Measurements from ENCODE around the gene NRP2.

The NRP2 gene

DNA sequence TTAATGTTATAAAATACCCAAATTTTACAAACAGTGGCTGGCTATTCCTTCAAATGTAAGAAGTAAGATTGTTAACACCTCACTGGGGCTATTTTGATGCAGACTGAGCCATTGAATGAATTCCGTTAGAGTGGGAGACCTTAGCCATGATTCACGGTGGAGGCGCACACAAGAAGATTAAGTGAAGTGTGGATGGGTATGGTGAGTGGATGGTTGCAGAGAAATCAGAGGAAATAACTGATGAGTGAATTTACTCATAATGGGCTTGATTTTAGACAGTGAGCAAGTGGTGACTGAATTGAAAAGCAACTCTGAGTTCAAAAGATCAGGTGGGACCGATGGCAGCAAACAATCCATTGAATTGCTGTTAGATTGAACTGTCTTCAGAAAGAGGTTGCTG lies 75.0 kb downstream of the NRP2 start:
- no peak for DNase-seq

DNA sequence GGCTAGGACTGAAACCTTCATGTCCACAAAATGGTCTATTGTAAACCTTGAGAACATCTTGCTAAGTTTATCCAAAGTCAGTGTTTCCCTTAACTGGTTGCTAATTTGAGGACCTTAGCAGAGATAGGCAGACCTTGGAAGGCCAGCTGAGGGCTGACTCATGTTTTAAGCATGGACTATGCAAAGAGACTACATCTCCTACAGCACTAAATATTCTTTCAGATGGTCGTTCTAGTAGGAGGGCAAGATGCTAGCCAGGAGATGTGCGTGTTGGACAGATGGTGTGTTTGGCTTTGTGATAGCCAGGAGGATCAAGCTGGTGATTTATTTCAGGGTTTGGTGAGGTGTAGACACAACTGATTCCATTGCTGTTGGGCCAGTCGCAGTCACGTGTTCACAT lies 75.8 kb downstream of the NRP2 start:
- no peak for DNase-seq

DNA sequence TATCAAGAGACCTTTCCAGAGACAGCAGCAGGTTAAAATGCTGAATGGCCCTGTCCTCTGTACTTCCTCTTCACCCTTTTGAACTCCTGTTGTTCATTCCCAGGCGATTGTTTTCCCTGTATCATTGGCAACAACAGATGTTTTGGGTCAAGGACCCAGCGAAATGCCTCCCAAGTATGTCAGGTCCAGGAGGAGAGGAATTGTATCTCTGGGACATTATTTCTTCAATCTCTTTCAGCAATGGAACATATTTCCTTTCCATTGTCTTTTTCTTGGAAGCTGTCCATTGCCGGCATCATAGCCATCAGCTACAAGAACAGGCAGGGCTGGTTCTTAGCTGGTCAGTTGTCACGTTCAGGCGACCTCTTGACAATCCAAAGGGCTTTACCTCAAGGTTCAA lies 76.2 kb downstream of the NRP2 start:
- peak; percentile 51 for DNase-seq

DNA sequence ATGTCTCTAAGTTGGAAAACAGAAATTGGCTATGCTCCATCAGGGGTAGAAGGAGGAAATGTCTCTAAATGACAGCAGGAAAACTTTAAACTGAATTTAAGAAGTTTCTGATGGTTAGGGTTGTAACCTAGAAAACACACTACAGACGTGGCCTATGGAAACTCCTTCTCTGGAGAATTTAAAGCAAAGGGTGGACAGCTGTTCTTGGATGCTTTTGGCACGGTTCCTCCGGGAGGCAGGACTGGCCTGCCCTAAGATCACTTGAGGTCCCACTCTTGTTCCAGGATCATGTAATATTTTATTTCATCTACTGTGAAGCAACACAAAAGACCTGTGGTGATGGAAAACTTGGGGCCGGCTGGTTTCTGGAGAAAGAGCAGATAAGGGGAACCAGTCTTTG lies 77.0 kb downstream of the NRP2 start:
- DNase-seq = no peak

DNA sequence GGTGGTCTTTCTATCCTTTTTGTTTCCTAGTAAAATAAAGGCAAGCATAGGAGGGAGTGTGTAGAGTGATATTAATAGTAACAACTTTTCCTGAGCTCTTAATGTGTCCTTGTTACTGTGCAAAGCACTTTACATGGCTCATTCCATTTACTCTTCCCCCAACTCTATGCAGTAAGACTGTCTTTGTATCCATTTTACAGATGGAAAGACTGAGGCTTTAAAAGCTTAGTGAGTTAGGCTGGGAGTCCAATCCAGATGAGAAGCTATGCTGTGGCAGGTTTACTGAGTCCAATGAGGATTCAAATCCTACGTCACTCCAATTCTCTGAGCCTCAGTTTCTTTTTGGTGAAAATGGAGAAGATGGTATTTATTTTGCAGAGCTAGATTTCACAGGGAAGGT lies 77.4 kb downstream of the NRP2 start:
- no peak for DNase-seq

DNA sequence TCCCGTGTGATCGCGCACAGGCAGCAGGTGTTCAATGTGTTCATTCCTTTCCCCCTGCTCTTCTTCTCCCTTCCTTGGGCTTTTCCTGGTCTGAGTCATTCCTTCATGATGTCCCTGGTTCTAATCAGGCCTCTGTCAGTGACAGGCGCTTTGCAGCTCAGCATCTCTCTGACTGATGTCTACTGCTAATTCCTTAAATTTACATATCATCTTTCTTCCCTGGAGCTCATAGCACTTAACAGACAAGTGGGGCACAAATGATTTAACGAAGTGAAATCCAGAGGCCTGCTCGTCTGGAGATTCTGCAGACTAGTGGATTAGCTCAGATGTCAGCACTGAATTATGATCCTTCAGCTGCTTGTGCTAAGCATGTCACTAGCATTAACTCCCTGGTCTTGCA lies 77.9 kb downstream of the NRP2 start:
- DNase-seq = no peak

DNA sequence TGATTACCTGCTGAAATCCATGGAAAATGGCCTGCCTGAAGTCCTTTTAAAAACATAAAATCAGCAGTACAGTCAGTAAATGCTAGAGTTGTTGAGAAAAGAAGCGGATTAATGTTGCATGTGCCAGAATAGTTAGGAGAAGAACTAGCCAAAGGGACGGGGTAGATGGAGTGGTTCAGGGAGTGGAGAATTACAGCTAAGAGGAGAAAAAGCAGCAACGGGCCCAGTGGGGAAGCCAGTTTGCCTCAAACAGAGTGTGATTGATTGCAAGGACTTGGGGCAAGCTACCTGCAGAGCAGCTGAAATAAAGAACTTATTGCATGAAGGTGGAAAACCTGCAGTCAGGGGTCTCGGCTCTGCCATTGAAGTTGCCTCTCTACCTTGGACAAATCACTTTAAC lies 79.1 kb downstream of the NRP2 start:
- DNase-seq = no peak

DNA sequence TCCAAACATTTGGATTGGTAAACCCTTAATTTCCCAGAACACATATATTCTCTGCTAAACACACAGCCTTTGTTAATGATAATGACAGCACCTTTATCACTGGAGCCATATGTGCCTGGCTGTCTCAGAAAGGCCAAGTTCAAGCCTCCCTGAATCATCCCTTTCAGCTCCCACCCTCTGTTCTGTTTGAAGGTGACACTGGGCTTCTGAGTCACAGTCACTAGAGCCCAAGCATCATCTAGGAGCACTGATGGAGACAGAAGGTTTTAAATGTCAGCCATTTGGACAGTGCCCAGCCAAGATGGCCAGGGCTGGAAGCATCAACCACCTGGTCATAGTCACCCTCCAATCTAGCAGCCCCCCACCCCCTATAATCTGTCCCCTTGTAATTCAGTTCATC lies 80.6 kb downstream of the NRP2 start:
- no peak for DNase-seq

DNA sequence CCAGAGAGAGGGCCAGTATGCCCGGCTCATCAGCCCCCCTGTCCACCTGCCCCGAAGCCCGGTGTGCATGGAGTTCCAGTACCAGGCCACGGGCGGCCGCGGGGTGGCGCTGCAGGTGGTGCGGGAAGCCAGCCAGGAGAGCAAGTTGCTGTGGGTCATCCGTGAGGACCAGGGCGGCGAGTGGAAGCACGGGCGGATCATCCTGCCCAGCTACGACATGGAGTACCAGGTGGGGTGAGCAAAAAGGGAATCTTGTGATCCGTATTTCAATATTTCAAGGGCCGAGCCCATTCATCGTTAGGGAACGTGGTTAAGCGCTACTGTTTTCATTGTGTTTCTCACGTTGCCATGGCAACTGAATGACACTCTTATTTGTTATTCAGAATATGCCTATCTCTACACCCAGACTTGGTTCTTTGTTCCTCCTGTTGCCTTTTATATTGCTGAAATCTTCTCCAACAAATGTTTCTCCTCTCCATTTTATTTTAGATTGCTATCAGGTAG lies 81.5 kb downstream of the NRP2 start:
- peak; percentile 72 for DNase-seq

DNA sequence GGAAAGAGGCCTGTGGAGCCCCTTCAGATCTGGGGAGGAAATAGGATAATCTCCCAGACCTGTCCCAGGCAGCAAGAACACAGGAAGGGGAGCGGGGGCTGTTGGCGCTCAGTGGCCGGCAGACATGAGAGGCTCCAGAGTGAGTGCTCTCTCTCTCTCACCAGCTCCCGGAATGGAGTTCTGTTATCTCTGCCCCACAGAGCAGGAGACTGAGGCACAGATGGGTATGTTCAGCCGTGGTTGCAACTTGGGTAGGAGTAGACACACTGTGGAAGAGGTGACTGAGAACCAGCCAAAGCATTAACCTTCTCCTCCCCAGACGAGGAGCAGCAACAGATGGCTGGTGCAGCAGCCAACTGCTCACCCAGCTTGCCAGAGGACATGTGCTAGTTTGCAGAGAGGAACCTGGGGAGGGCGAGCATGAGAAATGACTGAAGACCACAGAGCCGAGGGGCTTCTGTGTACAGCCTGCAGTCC lies 82.0 kb downstream of the NRP2 start:
- no peak for DNase-seq

DNA sequence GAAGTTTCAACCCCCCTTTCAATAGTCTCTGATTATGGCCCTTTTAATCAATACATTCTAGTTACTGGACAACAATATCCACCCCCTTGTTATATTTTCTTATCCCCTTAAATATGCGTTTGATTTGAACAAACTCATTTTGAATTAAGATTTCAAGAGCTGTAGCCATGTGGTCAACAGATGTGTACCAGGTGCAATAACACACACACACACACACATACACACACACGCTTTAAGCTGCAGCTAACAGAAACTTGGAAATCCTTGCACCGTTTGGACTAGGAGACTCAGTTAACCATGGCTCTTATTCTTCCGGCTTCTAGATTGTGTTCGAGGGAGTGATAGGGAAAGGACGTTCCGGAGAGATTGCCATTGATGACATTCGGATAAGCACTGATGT lies 82.8 kb downstream of the NRP2 start:
- DNase-seq = no peak

DNA sequence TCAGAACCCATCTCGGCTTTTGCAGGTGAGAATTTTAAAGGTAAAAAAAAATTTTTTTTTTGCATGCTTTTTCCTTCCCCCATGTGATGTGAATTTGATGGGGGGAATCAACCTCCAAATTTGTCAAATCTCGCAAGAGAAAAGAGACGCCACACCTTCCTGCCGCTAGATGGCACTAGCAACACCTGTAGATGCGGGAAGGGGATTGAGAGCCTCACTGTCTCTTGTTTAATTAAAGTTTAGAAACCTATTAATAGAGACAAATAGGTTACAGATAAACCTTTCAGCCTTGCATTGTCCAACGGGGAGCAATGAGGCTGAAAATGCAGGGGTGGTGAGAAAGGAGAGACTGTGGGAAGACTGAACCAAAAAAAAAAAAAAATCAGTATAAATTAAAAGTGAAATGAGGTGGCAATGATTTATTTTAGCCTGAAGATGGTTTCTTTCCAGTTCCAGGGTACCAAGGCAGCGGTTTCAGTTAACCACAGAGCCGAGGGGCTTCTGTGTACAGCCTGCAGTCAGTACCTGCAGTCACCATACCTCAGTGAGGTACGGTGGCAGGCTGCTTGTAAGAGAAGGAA lies 84.6 kb downstream of the NRP2 start:
- peak; percentile 53 for DNase-seq

DNA sequence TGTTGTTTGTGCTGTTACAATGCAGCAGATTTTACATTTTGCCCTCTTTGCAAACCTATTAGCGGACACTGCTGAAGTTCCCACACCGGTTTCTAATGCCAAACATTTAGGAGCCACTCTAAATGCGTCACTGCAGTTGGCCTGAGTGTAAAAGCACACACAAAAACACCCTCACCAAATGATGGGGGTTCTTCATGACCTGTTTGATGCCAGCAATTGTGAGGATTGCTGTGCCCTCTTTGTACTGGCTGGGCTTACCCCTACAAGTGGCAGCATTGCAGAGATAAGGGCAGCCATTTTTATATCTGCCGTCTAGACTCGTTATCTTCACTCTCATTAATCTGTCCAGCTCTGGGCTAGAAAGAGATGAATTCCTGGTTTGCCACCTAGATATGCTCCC lies 85.3 kb downstream of the NRP2 start:
- peak; percentile 39 for DNase-seq

DNA sequence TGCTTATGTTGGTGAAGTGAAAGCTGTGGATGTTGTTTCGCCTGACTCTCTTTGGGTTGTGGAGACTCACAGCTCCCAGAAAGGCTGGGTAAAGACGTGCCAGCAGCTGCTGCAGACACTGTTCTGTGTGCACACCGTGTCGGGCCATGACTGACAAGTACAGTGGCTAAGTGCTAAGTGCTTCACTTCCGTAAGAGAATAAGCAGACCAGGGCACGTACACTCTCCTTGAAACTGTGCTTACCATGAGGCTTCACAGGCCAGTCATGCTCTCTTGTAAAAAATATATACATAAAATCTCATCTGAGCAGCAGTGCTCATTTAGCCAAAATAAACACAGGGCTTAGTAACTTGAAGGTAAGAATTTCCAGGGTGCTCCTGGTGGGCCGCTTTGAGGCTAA lies 86.0 kb downstream of the NRP2 start:
- DNase-seq = peak; percentile 21

DNA sequence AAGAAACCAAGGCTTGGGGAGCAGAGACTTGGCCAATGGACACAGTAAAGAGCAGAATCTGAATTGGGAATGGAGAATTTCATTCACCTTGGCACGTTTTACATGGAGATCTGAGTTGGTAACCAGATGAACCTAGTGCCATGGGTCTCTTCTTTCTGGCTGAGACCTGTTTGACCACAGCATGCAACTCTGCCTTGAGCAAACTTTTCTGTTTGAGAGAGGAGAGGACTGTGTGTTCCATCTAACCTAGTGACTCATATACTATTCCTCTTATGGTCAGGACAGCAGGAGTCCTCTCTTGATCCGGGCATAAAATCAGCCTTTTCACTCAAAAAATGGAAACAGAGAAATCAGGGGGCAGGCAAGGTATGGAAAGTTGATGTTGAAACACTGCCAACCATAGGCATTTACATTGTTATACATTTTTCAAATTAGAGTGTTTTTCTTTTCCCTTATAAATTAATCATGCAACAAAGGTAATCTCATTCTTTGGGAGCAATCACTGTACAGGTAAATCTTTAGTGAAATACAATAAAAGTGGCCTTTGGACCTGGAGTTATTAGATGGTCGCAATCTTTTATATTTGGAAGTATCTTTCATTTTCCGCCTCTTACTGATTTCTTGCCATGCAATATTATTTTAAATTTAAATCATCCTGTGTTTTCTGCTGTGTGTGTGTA lies 86.7 kb downstream of the NRP2 start:
- DNase-seq = no peak

DNA sequence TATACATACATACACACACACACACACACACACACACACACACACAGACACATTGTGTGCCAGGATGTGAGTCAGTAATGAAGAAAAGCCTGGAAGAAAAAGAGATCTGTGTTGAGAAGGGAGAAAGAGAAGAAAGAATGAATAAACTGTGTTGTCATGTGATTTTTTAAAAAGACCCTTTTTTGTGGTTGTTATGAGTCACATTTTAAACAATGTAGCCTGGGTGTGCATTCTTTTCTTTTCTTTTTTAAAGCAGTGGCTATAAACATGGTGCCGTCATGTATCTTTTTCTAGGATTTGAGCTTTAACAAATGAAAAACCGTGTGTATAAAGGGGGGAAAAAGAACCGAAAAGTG lies 87.2 kb downstream of the NRP2 start:
- DNase-seq = peak; percentile 43

DNA sequence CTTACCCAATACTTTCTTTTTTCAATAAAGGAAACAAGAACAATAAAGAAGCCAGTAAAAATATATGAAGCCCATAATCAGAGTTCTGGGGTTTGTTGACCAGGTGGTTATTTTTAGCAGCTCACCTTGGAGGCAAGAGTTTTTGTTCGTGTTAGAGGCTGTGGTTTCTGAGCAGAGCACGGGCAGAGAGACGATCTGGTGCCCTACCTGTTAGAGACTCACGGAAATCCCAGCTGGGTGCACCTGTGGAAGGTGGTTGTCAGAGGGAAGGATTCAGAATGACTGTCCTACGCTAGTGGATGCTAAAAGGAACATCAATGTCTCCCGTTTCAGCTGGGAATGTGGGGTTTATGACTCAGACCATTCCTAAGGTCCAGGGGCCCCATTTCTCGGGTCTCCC lies 87.6 kb downstream of the NRP2 start:
- peak; percentile 76 for DNase-seq

DNA sequence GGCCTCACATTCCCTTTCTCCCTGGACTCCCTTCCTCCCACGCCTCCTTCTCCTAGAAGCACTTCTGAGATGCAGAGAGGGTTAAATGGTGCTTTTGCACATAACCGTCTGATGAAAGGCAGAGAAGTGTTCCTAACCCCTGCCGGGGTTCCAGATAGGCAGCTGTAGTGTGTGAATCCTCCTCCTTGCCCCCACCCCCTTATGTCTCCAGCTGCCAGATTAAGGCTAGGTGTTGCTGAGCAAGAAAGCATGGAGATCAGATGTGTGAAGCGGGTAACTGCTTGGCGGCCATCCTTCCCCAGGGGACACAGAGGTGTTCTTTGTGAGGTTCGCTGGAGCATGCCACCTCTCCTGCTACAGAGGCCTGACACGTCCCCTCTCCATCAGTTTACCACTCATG lies 88.3 kb downstream of the NRP2 start:
- no peak for DNase-seq

DNA sequence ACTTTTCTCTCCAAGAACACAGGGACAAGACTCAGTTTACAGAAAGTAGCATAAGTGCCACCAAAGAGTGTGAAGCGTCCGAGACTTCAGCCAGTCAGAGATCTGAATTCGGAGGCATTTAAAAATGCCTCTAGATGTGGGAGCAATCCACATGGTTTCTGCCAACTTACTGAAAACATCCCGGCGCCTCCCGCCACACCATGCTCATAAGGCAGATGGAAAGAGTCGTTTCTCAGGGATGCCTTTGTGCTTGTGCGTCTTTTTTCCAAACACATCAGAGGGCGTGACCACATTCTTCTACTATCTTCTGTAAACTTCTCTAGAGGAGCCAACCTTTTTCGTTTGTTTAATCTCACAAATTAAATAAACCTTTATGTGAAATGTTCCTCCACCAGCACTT lies 88.7 kb downstream of the NRP2 start:
- no peak for DNase-seq

DNA sequence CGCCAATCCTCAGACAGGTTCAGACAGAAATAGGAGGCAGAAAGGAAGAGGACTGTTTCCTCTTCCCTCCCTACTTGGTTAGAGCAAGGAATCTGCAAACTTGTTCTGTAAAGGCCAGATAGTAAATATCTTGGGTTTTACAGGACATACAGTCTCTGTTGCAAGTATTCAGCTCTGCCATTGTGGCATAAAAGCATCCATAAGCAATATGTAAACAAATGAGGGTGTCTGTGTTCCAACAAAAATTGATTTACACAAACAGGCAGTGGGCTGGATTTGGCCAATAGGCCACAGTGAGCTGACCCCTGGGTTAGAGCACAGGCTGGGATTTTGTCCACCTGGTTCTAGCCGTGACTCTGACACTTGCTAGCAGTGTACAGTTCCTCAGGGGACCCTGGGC lies 89.4 kb downstream of the NRP2 start:
- DNase-seq = no peak

DNA sequence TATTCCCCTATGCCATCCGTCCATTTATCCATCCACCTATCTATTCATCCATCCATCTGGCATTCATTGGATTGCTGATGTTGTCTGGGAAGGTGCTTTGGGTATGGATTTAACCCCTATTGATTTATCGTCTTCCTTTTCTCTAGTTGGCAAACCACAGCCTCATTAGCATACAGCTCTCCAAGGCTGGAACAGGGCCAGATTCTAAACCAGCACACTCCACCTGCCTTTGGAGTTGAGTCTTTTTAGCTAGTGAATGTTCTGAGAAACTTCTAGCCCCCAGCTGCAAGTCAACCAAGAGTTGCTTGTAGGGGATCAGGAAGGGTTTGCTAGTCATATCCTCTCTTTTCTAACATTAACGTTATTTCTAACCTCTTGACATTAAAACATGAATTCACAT lies 90.7 kb downstream of the NRP2 start:
- peak; percentile 89 for DNase-seq

DNA sequence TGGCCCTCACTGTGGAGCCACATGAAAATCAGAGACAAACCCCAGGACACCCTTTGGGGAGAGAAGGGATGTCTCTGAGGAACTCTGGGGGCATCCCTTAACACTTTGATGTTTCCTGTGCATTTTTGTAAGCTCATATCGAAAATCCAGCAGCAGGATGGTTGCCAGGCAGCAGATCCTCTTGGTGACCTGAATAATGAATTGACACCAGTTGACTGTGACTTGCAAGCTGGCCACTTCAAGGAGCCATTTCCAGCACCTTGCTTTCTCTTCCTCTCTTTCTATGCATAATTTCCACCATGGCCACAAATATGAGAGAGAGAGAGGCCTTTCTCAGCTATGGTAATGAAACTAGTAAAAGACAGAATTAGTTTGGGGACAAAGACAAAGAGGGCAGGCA lies 91.7 kb downstream of the NRP2 start:
- no peak for DNase-seq

DNA sequence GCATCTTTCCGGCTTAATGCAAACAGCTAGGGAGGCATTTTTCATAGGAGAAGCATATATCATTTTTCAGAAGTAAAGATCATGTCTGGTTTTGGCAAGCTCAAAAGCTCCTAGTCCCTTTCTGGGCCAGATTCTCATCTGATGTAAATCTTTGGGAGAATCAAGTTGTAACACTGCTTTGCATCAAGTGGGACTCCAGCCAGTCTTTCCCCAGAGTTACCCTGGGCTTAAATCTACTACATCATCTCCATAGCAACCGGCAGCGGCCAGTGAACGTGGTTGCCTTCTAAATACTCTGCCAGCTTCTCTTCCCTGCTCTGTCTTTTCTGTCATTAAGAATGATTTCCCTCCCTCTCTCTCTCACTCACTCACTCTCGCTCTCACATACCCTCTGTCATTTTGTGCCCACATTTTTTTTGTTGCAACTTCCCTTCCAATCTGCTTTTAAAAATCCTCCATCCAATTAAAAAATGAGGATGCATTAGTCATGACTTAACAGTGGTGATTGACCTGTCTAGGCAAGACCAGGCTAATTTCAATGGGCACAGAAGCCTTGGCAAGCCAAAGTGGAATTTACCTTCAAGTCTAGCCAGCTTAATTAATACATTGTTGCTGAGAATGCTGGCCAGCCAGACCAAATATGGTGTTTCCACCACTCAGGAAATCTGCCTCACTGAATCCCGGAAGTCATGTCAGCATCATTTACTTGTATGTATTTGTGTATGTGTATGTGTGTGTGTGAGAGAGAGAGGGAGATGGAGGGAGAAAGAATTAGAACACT lies 93.0 kb downstream of the NRP2 start:
- DNase-seq = peak; percentile 96

DNA sequence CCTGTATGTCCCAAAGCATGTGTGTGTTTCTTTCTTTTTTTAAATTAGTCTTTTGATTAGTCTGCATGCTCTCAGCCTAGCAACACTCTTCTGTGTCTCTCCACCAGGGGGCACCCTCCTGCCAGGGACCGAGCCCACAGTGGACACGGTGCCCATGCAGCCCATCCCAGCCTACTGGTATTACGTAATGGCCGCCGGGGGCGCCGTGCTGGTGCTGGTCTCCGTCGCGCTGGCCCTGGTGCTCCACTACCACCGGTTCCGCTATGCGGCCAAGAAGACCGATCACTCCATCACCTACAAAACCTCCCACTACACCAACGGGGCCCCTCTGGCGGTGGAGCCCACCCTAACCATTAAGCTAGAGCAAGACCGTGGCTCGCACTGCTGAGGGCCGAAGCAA lies 93.8 kb downstream of the NRP2 start:
- DNase-seq = no peak

Data from DMS153 (cell line).